Measurements from ENCODE around the gene FBXO45. TPM values are rescaled to one million over a fixed set of nuclear protein-coding genes. Genes with fewer than 3 reads are reported as not detected.

Gene FBXO45
- total and polyA plus RNA-seq, 2 donors (not counting 1 experiment from before 2014, with no cell fraction given) = 0.98 to 4.7 TPM

DNA sequence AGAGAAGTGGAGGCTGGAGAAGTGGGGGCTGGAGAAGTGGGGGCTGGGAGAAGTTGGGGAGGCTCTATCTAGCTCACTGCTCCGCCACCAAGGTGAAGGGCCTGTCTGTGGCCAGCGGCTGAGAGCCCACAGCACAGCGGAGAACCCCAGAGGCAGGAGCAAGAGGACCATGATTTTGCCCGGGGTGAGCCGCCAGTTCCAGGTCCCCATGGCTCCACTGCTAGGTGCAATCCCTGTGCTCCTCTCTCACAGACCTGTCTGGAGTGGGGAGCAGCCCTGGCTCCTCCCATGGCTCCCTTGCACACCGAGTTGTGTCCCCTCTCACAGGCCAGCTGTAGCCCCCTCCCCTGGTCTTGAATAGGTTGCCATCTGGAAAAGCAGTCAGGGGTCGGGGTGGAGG lies 66.4 kb downstream of the FBXO45 start:
- CTCF ChIA-PET = interaction anchor here (0.6 to 1.6 kb wide), 3 partner anchors 10 to 151 kb away, joined by 3 to 8 read pairs (median 3); no protein-coding TSS in a partner anchor
- WGBS (ENCODE audit: insufficient coverage) = 84% methylated on average over 6 of the region's 7 CpGs

More for the DNA sequence above, 66.4 kb downstream of the FBXO45 start:
- Mint-ChIP-seq H3K27me3 (no peaks in the 10 kb centered on the region), H3K9me3 (ENCODE audit: insufficient read depth) (no peaks in the 10 kb centered on the region), H3K27ac (peak overlapping the region; percentile 56), H3K4me1 (peaks cover 70% of the 10 kb centered on the region), H3K4me3 (peak overlapping the region; percentile 19)
- H2AFZ ChIP-seq (ENCODE audit: insufficient read depth, low read depth, low read length, poor library complexity, severe bottlenecking) = no peak overlapping the region
- no peak overlapping the region for H3K9ac ChIP-seq (ENCODE audit: low read length)
- TF ChIP-seq, protein P1, sequence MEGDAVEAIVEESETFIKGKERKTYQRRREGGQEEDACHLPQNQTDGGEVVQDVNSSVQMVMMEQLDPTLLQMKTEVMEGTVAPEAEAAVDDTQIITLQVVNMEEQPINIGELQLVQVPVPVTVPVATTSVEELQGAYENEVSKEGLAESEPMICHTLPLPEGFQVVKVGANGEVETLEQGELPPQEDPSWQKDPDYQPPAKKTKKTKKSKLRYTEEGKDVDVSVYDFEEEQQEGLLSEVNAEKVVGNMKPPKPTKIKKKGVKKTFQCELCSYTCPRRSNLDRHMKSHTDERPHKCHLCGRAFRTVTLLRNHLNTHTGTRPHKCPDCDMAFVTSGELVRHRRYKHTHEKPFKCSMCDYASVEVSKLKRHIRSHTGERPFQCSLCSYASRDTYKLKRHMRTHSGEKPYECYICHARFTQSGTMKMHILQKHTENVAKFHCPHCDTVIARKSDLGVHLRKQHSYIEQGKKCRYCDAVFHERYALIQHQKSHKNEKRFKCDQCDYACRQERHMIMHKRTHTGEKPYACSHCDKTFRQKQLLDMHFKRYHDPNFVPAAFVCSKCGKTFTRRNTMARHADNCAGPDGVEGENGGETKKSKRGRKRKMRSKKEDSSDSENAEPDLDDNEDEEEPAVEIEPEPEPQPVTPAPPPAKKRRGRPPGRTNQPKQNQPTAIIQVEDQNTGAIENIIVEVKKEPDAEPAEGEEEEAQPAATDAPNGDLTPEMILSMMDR (IDR thresholded peaks at IDR 0.05) = no peak
- TF ChIP-seq EZH2 (IDR thresholded peaks at IDR 0.05; ENCODE audit: borderline replicate concordance, insufficient read depth, low read depth, low read length, poor library complexity, severe bottlenecking) = no peak
- peaks cover 12% of the 10 kb centered on the region for H3K79me2 ChIP-seq (ENCODE audit: control insufficient read depth, insufficient read depth, low read length)
- H3K9me3 ChIP-seq (ENCODE audit: control extremely low read depth in 1 of 3, control insufficient read depth in 2 of 3, insufficient read depth in 1 of 3, low read length in 2 of 3) = no peaks in the 10 kb centered on the region
- no peaks in the 10 kb centered on the region for H3K36me3 ChIP-seq (replicated peaks in 1 of 2; ENCODE audit: control extremely low read depth in 1 of 2, control insufficient read depth in 1 of 2, extremely low read depth in 1 of 2, insufficient read depth in 2 of 2, low read length in 1 of 2)
- POLR2A ChIA-PET = interaction anchor here (0.6 kb wide), 1 partner anchor 27 kb away, joined by 3 read pairs; no protein-coding TSS in a partner anchor
- peaks cover 38 to 59% of the 10 kb centered on the region in 2 donors for H3K4me1 ChIP-seq (ENCODE audit: control insufficient read depth in 2 of 2, insufficient read depth in 2 of 2, low read length in 2 of 2)
- intact Hi-C loops (cut with micrococcal nuclease) = loop anchor here (2.0 to 10.0 kb wide), 2 partner anchors 104 to 730 kb away; partner anchors contain the start of genes PAK2 and TNK2
- ATAC-seq (ENCODE audit: low read depth) (no peak), DNase-seq (no peak)
- H3K4me2 ChIP-seq (replicated peaks; ENCODE audit: low read depth, low read length, poor library complexity, severe bottlenecking) = peak overlapping the region; percentile 92
- no peaks in the 10 kb centered on the region for H3K27me3 ChIP-seq (replicated peaks in 1 of 4; ENCODE audit: control extremely low read depth in 1 of 4, control insufficient read depth in 3 of 4, insufficient read depth in 4 of 4, low read length in 3 of 4)
- H3K4me3 ChIP-seq (ENCODE audit: control extremely low read depth in 1 of 5, extremely low read depth in 1 of 5, insufficient read depth in 1 of 5, low read depth in 2 of 5, low read length in 4 of 5) = no peak overlapping the region
- no peak overlapping the region for H3K27ac ChIP-seq (ENCODE audit: low read length in 2 of 2)
- H4K20me1 ChIP-seq (ENCODE audit: control insufficient read depth, insufficient read depth, low read length, poor library complexity, severe bottlenecking) = no peaks in the 10 kb centered on the region
